KG1 (cell line): ENCODE data around the gene TSEN2.
A peak's percentile ranks its signal among the peaks of the same experiment; 100 is the strongest.
"Not testable (repeated sequence)": the region's sequence is repeated elsewhere in the genome, so short reads cannot be mapped to it uniquely, and the experiment has no call there.

ENCODE experiments used
- DNase-seq: peaks from one replicate; lab custom pipeline; 2025; lab: John Stamatoyannopoulos, UW

The TSEN2 gene

GRCh38 chr3:12452361-12453330 lies 31.6 kb upstream of the TSEN2 start:
- DNase-seq, result no peak

GRCh38 chr3:12454076-12454815 lies 30.0 kb upstream of the TSEN2 start:
- DNase-seq, result no peak

- no peak for DNase-seq
These were observed 29.5 kb upstream of the TSEN2 start for GRCh38 chr3:12454816-12455121.

GRCh38 chr3:12455740-12456139 lies 28.5 kb upstream of the TSEN2 start:
- no peak for DNase-seq

GRCh38 chr3:12456441-12456840 lies 27.8 kb upstream of the TSEN2 start:
- DNase-seq, result no peak

GRCh38 chr3:12457380-12457779 lies 26.9 kb upstream of the TSEN2 start:
- DNase-seq, result not testable (repeated sequence)

GRCh38 chr3:12458901-12459300 lies 25.4 kb upstream of the TSEN2 start:
- DNase-seq, result no peak

- no peak for DNase-seq
These were observed 24.2 kb upstream of the TSEN2 start for GRCh38 chr3:12460127-12460526.

- DNase-seq, result no peak
These were observed 23.1 kb upstream of the TSEN2 start for GRCh38 chr3:12461097-12461649.

- peak; percentile 32 for DNase-seq
These were observed 21.9 kb upstream of the TSEN2 start for GRCh38 chr3:12462159-12462947.

GRCh38 chr3:12463686-12464085 lies 20.6 kb upstream of the TSEN2 start:
- no peak for DNase-seq

GRCh38 chr3:12464181-12464580 lies 20.1 kb upstream of the TSEN2 start:
- no peak for DNase-seq

GRCh38 chr3:12465151-12465835 lies 19.0 kb upstream of the TSEN2 start:
- no peak for DNase-seq

GRCh38 chr3:12465836-12466225 lies 18.4 kb upstream of the TSEN2 start:
- no peak for DNase-seq

- no peak for DNase-seq
These were observed 16.5 kb upstream of the TSEN2 start for GRCh38 chr3:12467746-12468145.

- DNase-seq, result no peak
These were observed 16.0 kb upstream of the TSEN2 start for GRCh38 chr3:12468276-12468675.

GRCh38 chr3:12468757-12469156 lies 15.5 kb upstream of the TSEN2 start:
- DNase-seq, result no peak

GRCh38 chr3:12469222-12469621 lies 15.1 kb upstream of the TSEN2 start:
- DNase-seq, result not testable (repeated sequence)

- no peak for DNase-seq
These were observed 14.2 kb upstream of the TSEN2 start for GRCh38 chr3:12470111-12470510.

GRCh38 chr3:12470680-12471079 lies 13.6 kb upstream of the TSEN2 start:
- DNase-seq, result no peak

- no peak for DNase-seq
These were observed 13.0 kb upstream of the TSEN2 start for GRCh38 chr3:12471241-12471640.
